GM15510 (cell line): Measurements from ENCODE around the gene ARHGAP31.

ENCODE experiments used
- POLR2A ChIP-seq: IDR thresholded peaks from 3 replicates; pipeline ENCODE4 v1.6.1; 2011; ENCODE audit warnings: borderline replicate concordance; ENCODE audit not compliant: insufficient read length; ENCODE audit errors: extremely low read depth

Gene ARHGAP31

GRCh38 chr3:119291062-119291700 lies 3.0 kb upstream of the ARHGAP31 start:
- TF ChIP-seq POLR2A: no peak

- no peak for TF ChIP-seq POLR2A
These were observed 1.5 kb upstream of the ARHGAP31 start for GRCh38 chr3:119292666-119293065.

GRCh38 chr3:119293105-119293870 lies 895 bp upstream of the ARHGAP31 start:
- TF ChIP-seq POLR2A: no peak

GRCh38 chr3:119294696-119295671 lies 801 bp downstream of the ARHGAP31 start:
- TF ChIP-seq POLR2A: no peak

- TF ChIP-seq POLR2A: no peak
These were observed 1.9 kb downstream of the ARHGAP31 start for GRCh38 chr3:119295816-119296726.

GRCh38 chr3:119296727-119297122 lies 2.5 kb downstream of the ARHGAP31 start:
- no peak for TF ChIP-seq POLR2A

- TF ChIP-seq POLR2A: no peak
These were observed 3.0 kb downstream of the ARHGAP31 start for GRCh38 chr3:119297169-119297568.

GRCh38 chr3:119298565-119298941 lies 4.4 kb downstream of the ARHGAP31 start:
- no peak for TF ChIP-seq POLR2A

GRCh38 chr3:119300991-119301391 lies 6.8 kb downstream of the ARHGAP31 start:
- TF ChIP-seq POLR2A: no peak

GRCh38 chr3:119301662-119302061 lies 7.5 kb downstream of the ARHGAP31 start:
- no peak for TF ChIP-seq POLR2A

- TF ChIP-seq POLR2A: no peak
These were observed 8.7 kb downstream of the ARHGAP31 start for GRCh38 chr3:119302697-119303551.

- no peak for TF ChIP-seq POLR2A
These were observed 10.1 kb downstream of the ARHGAP31 start for GRCh38 chr3:119304201-119304713.

- no peak for TF ChIP-seq POLR2A
These were observed 11.1 kb downstream of the ARHGAP31 start for GRCh38 chr3:119305286-119305685.
